ENCODE results near the gene C1QTNF6.

DNA sequence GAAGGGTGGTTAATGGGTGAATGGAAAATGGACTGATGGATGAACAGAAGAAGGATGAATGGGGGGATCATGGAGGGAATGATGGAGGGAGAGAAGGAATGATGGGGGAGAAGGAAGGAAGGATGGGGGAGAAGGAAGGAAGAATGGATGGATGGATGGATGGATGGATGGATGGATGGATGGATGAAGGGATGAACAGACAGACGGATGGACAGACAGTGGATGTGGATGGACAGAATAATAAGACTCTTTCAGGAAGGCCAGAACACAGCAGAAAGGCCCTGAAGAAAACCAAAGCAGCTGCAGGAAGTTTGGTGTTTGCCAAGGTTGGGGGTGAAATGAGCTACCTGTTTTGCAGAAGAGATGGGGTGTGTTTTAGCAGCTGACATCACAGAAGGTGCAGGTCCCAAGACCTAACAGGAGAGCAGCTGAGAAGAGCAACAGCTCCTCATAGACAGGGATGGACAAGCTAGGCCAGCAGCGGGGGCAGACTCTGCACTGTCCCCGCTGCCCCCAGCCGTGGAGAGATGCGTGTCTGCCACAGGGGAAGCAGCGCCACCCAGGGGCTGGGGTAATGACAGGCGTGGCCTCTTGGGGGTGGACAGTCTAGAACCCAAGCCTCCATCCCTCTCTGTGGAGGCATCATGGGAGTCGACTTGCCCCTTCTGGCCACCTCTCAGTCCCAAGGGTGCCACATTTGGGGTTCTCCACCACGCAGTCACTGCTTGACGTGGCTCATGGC lies 17.9 kb downstream of the C1QTNF6 start:
- TF ChIP-seq, protein P1, sequence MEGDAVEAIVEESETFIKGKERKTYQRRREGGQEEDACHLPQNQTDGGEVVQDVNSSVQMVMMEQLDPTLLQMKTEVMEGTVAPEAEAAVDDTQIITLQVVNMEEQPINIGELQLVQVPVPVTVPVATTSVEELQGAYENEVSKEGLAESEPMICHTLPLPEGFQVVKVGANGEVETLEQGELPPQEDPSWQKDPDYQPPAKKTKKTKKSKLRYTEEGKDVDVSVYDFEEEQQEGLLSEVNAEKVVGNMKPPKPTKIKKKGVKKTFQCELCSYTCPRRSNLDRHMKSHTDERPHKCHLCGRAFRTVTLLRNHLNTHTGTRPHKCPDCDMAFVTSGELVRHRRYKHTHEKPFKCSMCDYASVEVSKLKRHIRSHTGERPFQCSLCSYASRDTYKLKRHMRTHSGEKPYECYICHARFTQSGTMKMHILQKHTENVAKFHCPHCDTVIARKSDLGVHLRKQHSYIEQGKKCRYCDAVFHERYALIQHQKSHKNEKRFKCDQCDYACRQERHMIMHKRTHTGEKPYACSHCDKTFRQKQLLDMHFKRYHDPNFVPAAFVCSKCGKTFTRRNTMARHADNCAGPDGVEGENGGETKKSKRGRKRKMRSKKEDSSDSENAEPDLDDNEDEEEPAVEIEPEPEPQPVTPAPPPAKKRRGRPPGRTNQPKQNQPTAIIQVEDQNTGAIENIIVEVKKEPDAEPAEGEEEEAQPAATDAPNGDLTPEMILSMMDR (IDR thresholded peaks at IDR 0.05; ENCODE audit: low read depth, low read length, missing input control): no peak
- no peak for TF ChIP-seq SP1 (IDR thresholded peaks at IDR 0.05)
- TF ChIP-seq, protein P2, sequence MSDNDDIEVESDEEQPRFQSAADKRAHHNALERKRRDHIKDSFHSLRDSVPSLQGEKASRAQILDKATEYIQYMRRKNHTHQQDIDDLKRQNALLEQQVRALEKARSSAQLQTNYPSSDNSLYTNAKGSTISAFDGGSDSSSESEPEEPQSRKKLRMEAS (IDR thresholded peaks at IDR 0.05): no peak
- no peak for TF ChIP-seq RAD21 (IDR thresholded peaks at IDR 0.05)
- TF ChIP-seq YY1 (IDR thresholded peaks at IDR 0.05): no peak
- TF ChIP-seq GABPA (IDR thresholded peaks at IDR 0.05 in 1 of 2, conservative IDR thresholded peaks at IDR 0.05 in 1 of 2): no peak
- no peak for TF ChIP-seq ZBTB33 (IDR thresholded peaks at IDR 0.05)
- TF ChIP-seq REST (IDR thresholded peaks at IDR 0.05): no peak
- no peak for TF ChIP-seq JUND (IDR thresholded peaks at IDR 0.05)
- no peak for TF ChIP-seq TAF1 (conservative IDR thresholded peaks at IDR 0.05)
- no peak for TF ChIP-seq FOXA1 (IDR thresholded peaks at IDR 0.05)
- TF ChIP-seq ATF3 (IDR thresholded peaks at IDR 0.05): no peak
- no peak for TF ChIP-seq EGR1 (IDR thresholded peaks at IDR 0.05; ENCODE audit: low read depth in 2 of 2)
